ENCODE results near the gene PPP6R3. TPM values are rescaled to one million over a fixed set of nuclear protein-coding genes. Genes with fewer than 3 reads are reported as not detected.

Gene PPP6R3
- total and polyA plus RNA-seq, 2 of the 8 experiments (the other 6 are each of a cell fraction or from before 2014, with no cell fraction given) = 44.6 to 150 TPM

DNA sequence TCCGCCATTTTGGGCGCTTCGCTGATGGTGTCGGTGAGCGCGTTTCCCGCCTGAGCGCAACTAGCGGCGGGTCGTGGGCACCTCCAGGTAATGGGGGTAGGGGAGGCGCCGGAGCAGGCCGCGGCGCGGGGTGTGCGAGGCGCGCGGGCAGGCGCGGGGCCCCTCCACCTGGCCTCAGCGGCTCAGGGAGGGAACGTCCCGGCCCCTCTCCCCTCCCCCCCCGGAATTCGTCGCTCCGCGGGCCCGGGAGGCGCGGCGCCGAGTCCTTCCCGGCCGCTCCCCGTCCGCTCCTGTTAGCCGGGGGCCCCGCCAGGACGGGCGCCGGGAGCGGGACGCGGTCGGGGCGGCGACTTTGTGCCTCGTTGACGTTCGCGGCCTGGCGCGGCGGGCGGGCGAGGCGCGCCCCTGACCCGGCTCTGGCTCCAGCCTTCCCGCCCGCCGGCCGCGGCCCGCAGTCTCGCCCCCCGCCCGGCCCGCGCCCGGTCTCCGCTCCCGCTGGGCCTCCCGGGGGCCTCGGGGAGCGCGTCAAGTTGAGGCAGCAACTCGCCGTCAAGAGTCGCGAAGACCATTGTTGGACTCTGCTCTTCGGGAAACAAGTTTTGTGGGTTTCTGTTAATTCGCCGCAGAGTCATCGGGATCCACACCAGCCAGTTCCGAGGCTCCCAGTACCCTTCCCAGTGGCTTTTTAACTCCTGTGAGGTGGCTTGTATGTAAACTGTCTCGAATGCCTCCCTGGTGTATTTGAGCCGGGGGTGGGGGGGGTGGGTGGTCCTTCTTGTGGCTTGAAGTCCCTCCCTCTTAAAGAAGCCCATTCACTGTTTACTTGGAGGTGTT, at the start of gene PPP6R3 (continued):
- no peak for TF ChIP-seq GTF2F1 (IDR thresholded peaks at IDR 0.05; ENCODE audit: borderline replicate concordance, low read depth, low read length)
- TF ChIP-seq PHF8 (conservative IDR thresholded peaks at IDR 0.05; ENCODE audit: low read depth, low read length) = peak; percentile 91
- no peak for TF ChIP-seq CBX5 (IDR thresholded peaks at IDR 0.05; ENCODE audit: low read depth, low read length)
- TF ChIP-seq, protein P1, sequence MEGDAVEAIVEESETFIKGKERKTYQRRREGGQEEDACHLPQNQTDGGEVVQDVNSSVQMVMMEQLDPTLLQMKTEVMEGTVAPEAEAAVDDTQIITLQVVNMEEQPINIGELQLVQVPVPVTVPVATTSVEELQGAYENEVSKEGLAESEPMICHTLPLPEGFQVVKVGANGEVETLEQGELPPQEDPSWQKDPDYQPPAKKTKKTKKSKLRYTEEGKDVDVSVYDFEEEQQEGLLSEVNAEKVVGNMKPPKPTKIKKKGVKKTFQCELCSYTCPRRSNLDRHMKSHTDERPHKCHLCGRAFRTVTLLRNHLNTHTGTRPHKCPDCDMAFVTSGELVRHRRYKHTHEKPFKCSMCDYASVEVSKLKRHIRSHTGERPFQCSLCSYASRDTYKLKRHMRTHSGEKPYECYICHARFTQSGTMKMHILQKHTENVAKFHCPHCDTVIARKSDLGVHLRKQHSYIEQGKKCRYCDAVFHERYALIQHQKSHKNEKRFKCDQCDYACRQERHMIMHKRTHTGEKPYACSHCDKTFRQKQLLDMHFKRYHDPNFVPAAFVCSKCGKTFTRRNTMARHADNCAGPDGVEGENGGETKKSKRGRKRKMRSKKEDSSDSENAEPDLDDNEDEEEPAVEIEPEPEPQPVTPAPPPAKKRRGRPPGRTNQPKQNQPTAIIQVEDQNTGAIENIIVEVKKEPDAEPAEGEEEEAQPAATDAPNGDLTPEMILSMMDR (IDR thresholded peaks at IDR 0.05; ENCODE audit: control extremely low read depth in 1 of 3, insufficient read depth in 1 of 3, low read depth in 1 of 3, low read length in 3 of 3) = no peak
- TF ChIP-seq, protein P2, sequence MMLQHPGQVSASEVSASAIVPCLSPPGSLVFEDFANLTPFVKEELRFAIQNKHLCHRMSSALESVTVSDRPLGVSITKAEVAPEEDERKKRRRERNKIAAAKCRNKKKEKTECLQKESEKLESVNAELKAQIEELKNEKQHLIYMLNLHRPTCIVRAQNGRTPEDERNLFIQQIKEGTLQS (IDR thresholded peaks at IDR 0.05; ENCODE audit: insufficient read depth, low read depth, low read length) = no peak
